Liver (tissue), 9 donors: Measurements from ENCODE around the gene TLR9. TPM values are rescaled to one million over a fixed set of nuclear protein-coding genes. Genes with fewer than 3 reads are reported as not detected.

Experiments used
- DNase-seq: peaks from one replicate; pipeline ENCODE4 v3.0.0-alpha.2; 2017; ENCODE audit warnings: low spot score
- H3K27ac ChIP-seq, 2 donors: one replicate each; pipeline ENCODE4 v1.7.0; 2013; ENCODE audit warnings: inconsistent platforms in 2 of 2, low read length in 2 of 2, control low read depth in 1 of 2, low read depth in 1 of 2, mild to moderate bottlenecking in 1 of 2
- H3K27me3 ChIP-seq, 4 donors: one replicate each; pipeline versions ENCODE4 v1.6.1 to v1.7.0; 2013; ENCODE audit warnings: low read length in 3 of 4, inconsistent platforms in 1 of 4, mild to moderate bottlenecking in 1 of 4, moderate library complexity in 1 of 4; ENCODE audit not compliant: control insufficient read depth in 4 of 4, insufficient read depth in 4 of 4
- H3K36me3 ChIP-seq, 4 donors: one replicate each; pipeline versions ENCODE4 v1.6.1 to v1.7.0; 2013; ENCODE audit warnings: low read length in 3 of 4, mild to moderate bottlenecking in 3 of 4, low read depth in 1 of 4, moderate library complexity in 1 of 4; ENCODE audit not compliant: control insufficient read depth in 4 of 4, insufficient read depth in 3 of 4
- H3K4me1 ChIP-seq, 4 donors: one replicate each; pipeline versions ENCODE4 v1.6.1 to v1.7.0; 2013; ENCODE audit warnings: low read length in 3 of 4, mild to moderate bottlenecking in 3 of 4, moderate library complexity in 1 of 4; ENCODE audit not compliant: control insufficient read depth in 4 of 4, insufficient read depth in 4 of 4
- H3K4me3 ChIP-seq, 3 donors: one replicate each; pipeline versions ENCODE4 v1.6.1 to v1.7.0; 2013; ENCODE audit warnings: low read length in 3 of 3, control low read depth in 1 of 3, low read depth in 1 of 3, mild to moderate bottlenecking in 1 of 3
- H3K9ac ChIP-seq, 2 donors: one replicate each; pipeline ENCODE4 v1.7.0; 2013; ENCODE audit warnings: low read length in 2 of 2, mild to moderate bottlenecking in 2 of 2, moderate library complexity in 2 of 2, control low read depth in 1 of 2, low read depth in 1 of 2
- H3K9me3 ChIP-seq, 4 donors: one replicate each; pipeline versions ENCODE4 v1.6.1 to v1.7.0; 2013; ENCODE audit warnings: low read length in 3 of 4; ENCODE audit not compliant: control insufficient read depth in 4 of 4
- EGR1 ChIP-seq, 2 donors: IDR thresholded peaks; 2 replicates each; pipeline ENCODE4 v1.6.1; 2016 to 2018; ENCODE audit warnings: antibody characterized with exemption in 2 of 2, low read depth in 2 of 2
- FOXA1 ChIP-seq: IDR thresholded peaks from 2 replicates; pipeline ENCODE4 v1.6.1; 2016; ENCODE audit warnings: antibody characterized with exemption
- FOXA2 ChIP-seq: IDR thresholded peaks from 2 replicates; pipeline ENCODE4 v1.6.1; 2016; ENCODE audit warnings: antibody characterized with exemption
- GABPA ChIP-seq, 2 donors: IDR thresholded peaks in 1 of 2; conservative IDR thresholded peaks in 1 of 2; 2 replicates each; pipeline ENCODE4 v1.6.1; 2016; ENCODE audit warnings: antibody characterized with exemption in 2 of 2, mild to moderate bottlenecking in 1 of 2, moderate library complexity in 1 of 2
- HNF4A ChIP-seq, 2 donors: conservative IDR thresholded peaks; 2 replicates each; pipeline ENCODE4 v1.6.1; 2016; ENCODE audit warnings: antibody characterized with exemption in 2 of 2, mild to moderate bottlenecking in 2 of 2
- HNF4G ChIP-seq: IDR thresholded peaks from 2 replicates; pipeline ENCODE4 v1.6.1; 2016; ENCODE audit warnings: antibody characterized with exemption
- NR2F2 ChIP-seq: IDR thresholded peaks from 2 replicates; pipeline ENCODE4 v1.6.1; 2016; ENCODE audit warnings: antibody characterized with exemption
- RAD21 ChIP-seq, 2 donors: IDR thresholded peaks; 2 replicates each; pipeline ENCODE4 v1.6.1; 2016; ENCODE audit warnings: antibody characterized with exemption in 2 of 2, mild to moderate bottlenecking in 2 of 2
- SP1 ChIP-seq: IDR thresholded peaks from 2 replicates; pipeline ENCODE4 v1.6.1; 2018; ENCODE audit warnings: antibody characterized with exemption, mild to moderate bottlenecking
- TAF1 ChIP-seq: conservative IDR thresholded peaks from 2 replicates; pipeline ENCODE4 v1.6.1; 2016; ENCODE audit warnings: antibody characterized with exemption, mild to moderate bottlenecking
- YY1 ChIP-seq: IDR thresholded peaks from 2 replicates; pipeline ENCODE4 v1.6.1; 2016; ENCODE audit warnings: antibody characterized with exemption, mild to moderate bottlenecking
- WGBS: extraction: QIAGEN DNeasy Blood & Tissue Kit; methylation state at CpG from one replicate; pipeline ENCODE4 v1.1.7; 2013; 5-methylcytosine and 5-hydroxymethylcytosine counted together
- polyA plus RNA-seq, 2 donors: library from polyadenylated mRNA; stranded (reverse) in 1 of 2; unstranded in 1 of 2; fragments of 200-250 nt in 1 of 2; fragments of >200 nt in 1 of 2; fragmentation: Nextera tagmentation in 1 of 2; extraction: Ambion mirVana in 1 of 2; gene quantifications; one replicate each; pipeline versions ENCODE4 v1.2.1 to v1.2.3, GENCODE V29; 2013 to 2015
- total RNA-seq, 2 donors: library from RNA; depleted of rRNA; stranded (reverse); fragments of >200 nt; gene quantifications; one replicate each; pipeline ENCODE4 v1.2.3, GENCODE V29; 2014
- TF ChIP-seq, protein P1 (sequence below): IDR thresholded peaks from 2 replicates; pipeline ENCODE4 v1.6.1; 2016; ENCODE audit warnings: antibody characterized with exemption
- TF ChIP-seq, protein P2 (sequence below): fragments of 150-350 bp; IDR thresholded peaks from 2 replicates; pipeline ENCODE4 v1.5.1; 2017; ENCODE audit warnings: improper control_type of control experiment, low read depth, low read length; ENCODE audit not compliant: missing input control
- TF ChIP-seq, protein P3 (sequence below): IDR thresholded peaks from 2 replicates; pipeline ENCODE4 v1.6.1; 2016; ENCODE audit warnings: antibody characterized with exemption
- TF ChIP-seq, protein P4 (sequence below): IDR thresholded peaks from 2 replicates; pipeline ENCODE4 v1.6.1; 2016; ENCODE audit warnings: antibody characterized with exemption
- TF ChIP-seq, protein P5 (sequence below): IDR thresholded peaks from 2 replicates; pipeline ENCODE4 v1.6.1; 2016; ENCODE audit warnings: antibody characterized with exemption, mild to moderate bottlenecking
- donor health status: healthy.
- donor health status: healthy.
- donor health status: healthy.
- donor health status: healthy.
- donor health status: healthy.

TLR9 gene
- total and polyA plus RNA-seq, 4 donors: 0.02 TPM; not detected in 3

DNA sequence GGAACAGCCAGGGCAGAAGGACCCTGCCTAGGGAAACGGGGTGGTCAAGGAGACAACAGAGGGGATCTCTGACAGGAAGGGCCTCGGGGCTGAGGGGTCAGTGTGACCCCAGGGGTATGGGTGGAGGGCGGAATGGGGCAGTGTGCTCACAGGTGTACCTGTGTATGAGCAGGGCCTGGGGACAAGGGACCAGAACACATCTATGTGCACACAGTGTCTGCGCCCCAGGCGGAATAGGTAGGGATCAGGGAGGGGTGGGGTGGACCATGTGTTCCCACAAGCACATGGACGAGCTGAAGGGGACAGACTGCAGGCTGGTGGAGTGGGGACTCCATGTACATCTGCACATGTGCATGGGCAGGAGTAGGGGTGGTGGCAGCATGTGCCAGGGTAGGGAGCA is 5.0 kb upstream of the TLR9 start:
- Histone ChIP-seq H3K9ac (no peak overlapping the region), H3K27me3 (no peaks in the 10 kb centered on the region), H3K4me1 (peaks cover 11 to 39% (median 31%) of the 10 kb centered on the region in 4 donors), H3K4me3 (no peak overlapping the region), H3K9me3 (no peaks in the 10 kb centered on the region), H3K36me3 (peaks cover 4 to 35% (median 12%) of the 10 kb centered on the region in 4 donors), H3K27ac (no peak overlapping the region)
- DNase-seq: no peak
- TF ChIP-seq, protein P1, sequence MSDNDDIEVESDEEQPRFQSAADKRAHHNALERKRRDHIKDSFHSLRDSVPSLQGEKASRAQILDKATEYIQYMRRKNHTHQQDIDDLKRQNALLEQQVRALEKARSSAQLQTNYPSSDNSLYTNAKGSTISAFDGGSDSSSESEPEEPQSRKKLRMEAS: no peak
- TF ChIP-seq FOXA2 (no peak), NR2F2 (no peak), GABPA (IDR thresholded peaks at IDR 0.05 in 1 of 2, conservative IDR thresholded peaks at IDR 0.05 in 1 of 2) (no peak), TAF1 (no peak), HNF4G (no peak), FOXA1 (no peak), HNF4A (conservative IDR thresholded peaks at IDR 0.05) (no peak), YY1 (no peak), EGR1 (IDR thresholded peaks at IDR 0.05; ENCODE audit: low read depth in 2 of 2) (no peak)
- TF ChIP-seq, protein P2, sequence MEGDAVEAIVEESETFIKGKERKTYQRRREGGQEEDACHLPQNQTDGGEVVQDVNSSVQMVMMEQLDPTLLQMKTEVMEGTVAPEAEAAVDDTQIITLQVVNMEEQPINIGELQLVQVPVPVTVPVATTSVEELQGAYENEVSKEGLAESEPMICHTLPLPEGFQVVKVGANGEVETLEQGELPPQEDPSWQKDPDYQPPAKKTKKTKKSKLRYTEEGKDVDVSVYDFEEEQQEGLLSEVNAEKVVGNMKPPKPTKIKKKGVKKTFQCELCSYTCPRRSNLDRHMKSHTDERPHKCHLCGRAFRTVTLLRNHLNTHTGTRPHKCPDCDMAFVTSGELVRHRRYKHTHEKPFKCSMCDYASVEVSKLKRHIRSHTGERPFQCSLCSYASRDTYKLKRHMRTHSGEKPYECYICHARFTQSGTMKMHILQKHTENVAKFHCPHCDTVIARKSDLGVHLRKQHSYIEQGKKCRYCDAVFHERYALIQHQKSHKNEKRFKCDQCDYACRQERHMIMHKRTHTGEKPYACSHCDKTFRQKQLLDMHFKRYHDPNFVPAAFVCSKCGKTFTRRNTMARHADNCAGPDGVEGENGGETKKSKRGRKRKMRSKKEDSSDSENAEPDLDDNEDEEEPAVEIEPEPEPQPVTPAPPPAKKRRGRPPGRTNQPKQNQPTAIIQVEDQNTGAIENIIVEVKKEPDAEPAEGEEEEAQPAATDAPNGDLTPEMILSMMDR: no peak
- TF ChIP-seq, protein P3, sequence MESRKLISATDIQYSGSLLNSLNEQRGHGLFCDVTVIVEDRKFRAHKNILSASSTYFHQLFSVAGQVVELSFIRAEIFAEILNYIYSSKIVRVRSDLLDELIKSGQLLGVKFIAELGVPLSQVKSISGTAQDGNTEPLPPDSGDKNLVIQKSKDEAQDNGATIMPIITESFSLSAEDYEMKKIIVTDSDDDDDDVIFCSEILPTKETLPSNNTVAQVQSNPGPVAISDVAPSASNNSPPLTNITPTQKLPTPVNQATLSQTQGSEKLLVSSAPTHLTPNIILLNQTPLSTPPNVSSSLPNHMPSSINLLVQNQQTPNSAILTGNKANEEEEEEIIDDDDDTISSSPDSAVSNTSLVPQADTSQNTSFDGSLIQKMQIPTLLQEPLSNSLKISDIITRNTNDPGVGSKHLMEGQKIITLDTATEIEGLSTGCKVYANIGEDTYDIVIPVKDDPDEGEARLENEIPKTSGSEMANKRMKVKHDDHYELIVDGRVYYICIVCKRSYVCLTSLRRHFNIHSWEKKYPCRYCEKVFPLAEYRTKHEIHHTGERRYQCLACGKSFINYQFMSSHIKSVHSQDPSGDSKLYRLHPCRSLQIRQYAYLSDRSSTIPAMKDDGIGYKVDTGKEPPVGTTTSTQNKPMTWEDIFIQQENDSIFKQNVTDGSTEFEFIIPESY: no peak
- TF ChIP-seq, protein P4, sequence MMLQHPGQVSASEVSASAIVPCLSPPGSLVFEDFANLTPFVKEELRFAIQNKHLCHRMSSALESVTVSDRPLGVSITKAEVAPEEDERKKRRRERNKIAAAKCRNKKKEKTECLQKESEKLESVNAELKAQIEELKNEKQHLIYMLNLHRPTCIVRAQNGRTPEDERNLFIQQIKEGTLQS: no peak
- WGBS: 95% methylated on average over 6 of the region's 6 CpGs

DNA sequence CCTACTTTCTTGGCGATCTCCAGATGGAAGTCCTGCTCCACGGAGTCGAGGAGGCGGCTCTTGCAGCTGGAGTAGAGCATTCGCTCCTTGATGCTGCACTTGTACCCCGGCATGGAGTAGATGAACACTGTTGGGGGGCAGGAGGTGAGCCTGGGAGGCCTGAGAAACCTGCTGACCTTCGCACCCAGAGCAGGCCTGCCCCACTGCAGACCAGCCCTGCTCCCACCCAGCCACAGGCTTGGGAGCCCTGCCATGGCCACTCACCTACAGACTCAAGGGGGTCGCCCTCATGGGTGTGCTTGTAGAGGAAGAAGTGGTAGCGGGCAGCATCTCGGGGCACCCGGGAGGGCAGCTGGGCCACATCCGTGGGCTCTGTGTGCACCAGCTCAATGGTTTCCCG is 4.2 kb upstream of the TLR9 start:
- 96% methylated on average over 13 of the region's 13 CpGs for WGBS
- Histone ChIP-seq H3K4me1 (peaks cover 8 to 31% (median 24%) of the 10 kb centered on the region in 4 donors), H3K4me3 (no peak overlapping the region), H3K36me3 (peaks cover 4 to 35% (median 12%) of the 10 kb centered on the region in 4 donors), H3K27ac (no peak overlapping the region), H3K9ac (no peak overlapping the region), H3K27me3 (no peaks in the 10 kb centered on the region), H3K9me3 (no peaks in the 10 kb centered on the region)
- no peak for DNase-seq
- TF ChIP-seq HNF4G (no peak), FOXA1 (no peak), YY1 (no peak), EGR1 (IDR thresholded peaks at IDR 0.05; ENCODE audit: low read depth in 2 of 2) (no peak), SP1 (no peak), GABPA (IDR thresholded peaks at IDR 0.05 in 1 of 2, conservative IDR thresholded peaks at IDR 0.05 in 1 of 2) (no peak), RAD21 (IDR thresholded peaks at IDR 0.05) (no peak)
- TF ChIP-seq, protein P2: no peak
- TF ChIP-seq, protein P5, sequence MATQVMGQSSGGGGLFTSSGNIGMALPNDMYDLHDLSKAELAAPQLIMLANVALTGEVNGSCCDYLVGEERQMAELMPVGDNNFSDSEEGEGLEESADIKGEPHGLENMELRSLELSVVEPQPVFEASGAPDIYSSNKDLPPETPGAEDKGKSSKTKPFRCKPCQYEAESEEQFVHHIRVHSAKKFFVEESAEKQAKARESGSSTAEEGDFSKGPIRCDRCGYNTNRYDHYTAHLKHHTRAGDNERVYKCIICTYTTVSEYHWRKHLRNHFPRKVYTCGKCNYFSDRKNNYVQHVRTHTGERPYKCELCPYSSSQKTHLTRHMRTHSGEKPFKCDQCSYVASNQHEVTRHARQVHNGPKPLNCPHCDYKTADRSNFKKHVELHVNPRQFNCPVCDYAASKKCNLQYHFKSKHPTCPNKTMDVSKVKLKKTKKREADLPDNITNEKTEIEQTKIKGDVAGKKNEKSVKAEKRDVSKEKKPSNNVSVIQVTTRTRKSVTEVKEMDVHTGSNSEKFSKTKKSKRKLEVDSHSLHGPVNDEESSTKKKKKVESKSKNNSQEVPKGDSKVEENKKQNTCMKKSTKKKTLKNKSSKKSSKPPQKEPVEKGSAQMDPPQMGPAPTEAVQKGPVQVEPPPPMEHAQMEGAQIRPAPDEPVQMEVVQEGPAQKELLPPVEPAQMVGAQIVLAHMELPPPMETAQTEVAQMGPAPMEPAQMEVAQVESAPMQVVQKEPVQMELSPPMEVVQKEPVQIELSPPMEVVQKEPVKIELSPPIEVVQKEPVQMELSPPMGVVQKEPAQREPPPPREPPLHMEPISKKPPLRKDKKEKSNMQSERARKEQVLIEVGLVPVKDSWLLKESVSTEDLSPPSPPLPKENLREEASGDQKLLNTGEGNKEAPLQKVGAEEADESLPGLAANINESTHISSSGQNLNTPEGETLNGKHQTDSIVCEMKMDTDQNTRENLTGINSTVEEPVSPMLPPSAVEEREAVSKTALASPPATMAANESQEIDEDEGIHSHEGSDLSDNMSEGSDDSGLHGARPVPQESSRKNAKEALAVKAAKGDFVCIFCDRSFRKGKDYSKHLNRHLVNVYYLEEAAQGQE: no peak
